Limb (tissue), 2 donors: ENCODE measurements around the gene FKBP14.
"Not testable (repeated sequence)": the region's sequence is repeated elsewhere in the genome, so short reads cannot be mapped to it uniquely, and the experiment has no call there.

ENCODE experiments used
- DNase-seq, 2 donors: peaks; one replicate each; pipeline ENCODE4 v3.0.0-alpha.2; 2016; ENCODE audit errors: extremely low spot score in 2 of 2

Gene FKBP14

DNA sequence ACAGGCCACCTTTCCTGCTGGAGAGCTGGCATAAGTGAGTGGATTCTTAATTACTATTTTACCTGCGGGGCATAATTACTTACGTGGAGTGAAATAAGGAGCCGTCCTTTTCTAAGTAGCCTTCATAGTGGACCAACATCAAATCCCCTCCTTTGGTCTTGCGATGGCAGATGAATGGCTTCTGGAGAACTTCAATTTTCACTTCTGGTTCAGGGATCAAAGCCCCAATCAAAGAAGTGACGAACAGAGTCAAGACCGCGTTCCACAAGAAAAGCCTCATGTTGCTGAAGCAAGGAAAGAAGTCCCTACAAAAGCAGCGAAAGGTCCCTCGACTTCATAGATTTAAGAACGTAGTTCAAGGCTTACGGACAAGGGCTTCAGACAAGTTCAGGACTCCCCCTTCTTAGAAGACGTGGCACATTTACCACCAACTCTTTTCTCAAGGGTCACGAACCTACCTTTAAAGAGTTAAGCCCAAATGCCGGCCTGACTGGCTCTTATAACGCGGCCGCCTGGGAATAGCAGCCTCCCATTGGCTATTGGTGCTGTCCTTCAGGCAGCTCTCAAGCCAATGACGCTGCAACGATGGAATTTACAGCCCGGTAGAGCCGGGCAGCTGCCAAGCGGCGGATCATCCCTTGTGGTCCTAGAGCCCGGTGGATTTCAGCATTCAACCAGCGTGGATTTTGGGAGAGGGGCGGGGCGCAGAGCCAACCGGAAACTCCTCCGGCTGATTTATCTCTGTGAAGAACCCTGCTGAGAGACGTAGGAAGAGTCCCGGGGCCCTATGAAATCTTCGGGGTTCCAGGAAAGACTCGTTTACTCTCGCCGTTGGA is at the start of gene FKBP14:
Gene FKBP14 (minus strand): TSS at position 474 of the 836 bp plus-strand sequence. CDS start 194 bp downstream, at position 280.
- DNase-seq = peak; percentile 96 to 99

DNA sequence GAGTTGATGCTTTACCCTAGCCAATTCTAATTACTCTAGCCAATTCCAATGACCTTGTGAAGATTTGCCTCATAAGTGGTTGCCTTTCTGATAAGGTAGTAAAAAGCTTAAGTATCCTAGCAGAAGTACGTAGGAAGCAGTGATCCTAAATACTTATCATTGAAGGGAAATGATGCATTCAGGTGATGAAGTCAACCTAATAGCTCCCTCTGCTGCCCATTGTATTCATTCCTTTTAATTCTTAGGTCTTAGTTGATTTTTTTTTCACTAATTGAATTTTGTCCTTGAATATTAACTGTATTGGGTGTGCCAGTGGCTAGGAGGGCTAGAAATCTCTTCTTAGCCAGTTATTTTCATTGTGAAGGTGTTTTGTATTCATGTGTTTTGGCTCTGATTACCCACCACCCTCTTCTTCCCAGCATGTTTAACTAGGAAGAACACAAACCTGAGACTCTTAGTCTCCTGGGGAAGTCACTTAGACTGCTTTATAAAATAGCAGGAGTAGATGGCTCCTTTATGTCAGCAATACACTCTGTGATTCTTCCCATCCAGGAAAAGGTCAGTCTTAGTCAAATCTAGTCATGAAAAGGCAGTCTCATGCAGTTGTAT is 48.0 kb upstream of the FKBP14 start:
- DNase-seq = peak in 1 of 2 donors; percentile 11

DNA sequence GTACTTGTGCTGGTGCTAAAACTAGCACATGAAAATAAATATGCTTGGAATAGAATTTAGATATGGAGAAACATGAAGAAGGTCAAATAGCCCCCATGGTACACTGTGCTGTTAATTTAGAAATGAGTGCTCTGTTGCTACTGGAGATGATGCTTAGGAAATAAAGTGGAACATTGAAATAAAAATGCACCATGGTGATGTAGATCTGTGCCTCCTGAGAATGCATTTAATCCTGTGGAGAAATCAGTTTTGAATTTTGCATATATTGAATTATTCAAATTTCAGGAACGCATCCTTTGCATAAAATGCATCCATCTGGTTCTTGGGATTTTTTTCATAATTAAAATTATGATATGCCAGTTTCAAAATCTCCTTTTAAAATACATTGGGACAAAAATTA is 46.2 kb upstream of the FKBP14 start:
- DNase-seq = no peak

- DNase-seq = no peak
Observed at GRCh38 chr7:30070052-30070451, 43.5 kb upstream of the FKBP14 start.

- DNase-seq = no peak
Observed at GRCh38 chr7:30069096-30069867, 42.8 kb upstream of the FKBP14 start.

DNA sequence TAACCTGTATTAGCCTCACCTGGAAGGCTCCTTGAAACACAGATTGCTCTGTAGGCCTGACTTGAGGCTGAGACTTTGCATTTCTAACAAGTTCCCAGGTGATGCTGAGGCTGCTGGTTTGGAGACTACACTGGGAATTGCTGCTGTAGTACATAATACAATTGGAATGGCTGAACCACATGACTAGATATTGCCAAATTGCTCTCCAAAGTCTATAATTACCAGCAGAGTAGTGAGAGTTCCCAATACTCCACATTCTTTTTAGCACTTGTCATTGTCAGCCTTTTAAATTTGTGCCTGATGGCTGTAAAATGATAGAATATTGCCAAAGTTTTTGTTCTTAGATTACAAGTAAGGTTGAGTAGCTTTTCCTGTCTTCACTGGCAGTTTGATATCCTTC is 41.6 kb upstream of the FKBP14 start:
- no peak for DNase-seq

DNA sequence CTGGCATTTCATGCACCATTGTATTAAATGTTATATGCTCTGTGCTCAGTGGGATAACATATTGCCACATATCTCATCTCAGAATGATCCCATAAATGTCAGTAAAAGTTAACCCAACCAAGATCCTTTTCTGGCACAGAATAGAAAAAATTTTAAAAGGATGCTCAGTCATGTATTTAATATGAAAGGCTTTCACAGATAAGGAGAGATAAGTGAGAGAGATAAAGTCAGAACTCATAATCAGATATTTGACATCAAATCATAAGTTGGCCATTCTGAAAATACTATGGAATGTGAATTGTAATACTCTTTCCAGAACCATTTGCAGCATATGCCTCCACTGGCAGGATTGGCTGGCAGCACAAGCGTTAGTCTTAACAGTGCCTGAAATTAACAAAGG is 40.2 kb upstream of the FKBP14 start:
- DNase-seq = no peak

DNA sequence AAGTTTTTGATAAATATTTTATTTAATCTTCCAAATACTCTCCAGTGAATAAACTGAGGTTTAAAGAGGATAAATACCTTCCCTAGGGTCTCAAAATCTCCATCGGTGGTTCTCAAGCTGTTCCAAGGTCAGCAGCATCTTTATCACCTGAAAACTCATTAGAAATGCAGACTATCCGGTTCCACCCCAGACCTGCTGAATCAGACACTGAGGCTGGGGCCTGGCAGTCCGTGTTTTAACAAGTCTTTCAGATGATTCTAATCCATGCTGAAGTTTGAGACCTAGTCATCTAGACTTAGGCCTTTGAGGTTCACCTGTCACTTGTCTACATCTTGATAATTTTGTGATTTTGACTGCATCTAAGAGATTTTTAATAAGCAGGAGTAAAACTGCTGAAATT is 39.2 kb upstream of the FKBP14 start:
- no peak for DNase-seq

DNA sequence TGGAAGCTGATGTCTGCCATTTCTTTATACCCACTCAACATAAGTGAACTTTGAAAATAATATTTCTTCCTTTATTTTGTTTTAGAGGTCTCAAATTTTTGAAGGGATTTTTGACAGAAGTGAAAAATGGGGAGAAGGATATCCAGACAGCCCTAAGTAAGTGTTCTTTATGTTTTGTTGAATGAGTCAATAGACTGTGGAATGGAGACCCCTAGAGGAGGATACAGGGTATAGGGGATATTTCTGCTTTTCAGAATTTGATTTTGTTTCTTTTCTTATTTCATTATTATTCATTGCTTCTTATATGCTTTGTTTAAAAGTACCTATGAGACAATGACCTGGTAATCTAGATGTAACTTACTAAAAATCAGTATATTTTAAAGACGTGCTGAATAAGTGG is 36.1 kb upstream of the FKBP14 start:
- DNase-seq = peak in 1 of 2 donors; percentile 73

DNA sequence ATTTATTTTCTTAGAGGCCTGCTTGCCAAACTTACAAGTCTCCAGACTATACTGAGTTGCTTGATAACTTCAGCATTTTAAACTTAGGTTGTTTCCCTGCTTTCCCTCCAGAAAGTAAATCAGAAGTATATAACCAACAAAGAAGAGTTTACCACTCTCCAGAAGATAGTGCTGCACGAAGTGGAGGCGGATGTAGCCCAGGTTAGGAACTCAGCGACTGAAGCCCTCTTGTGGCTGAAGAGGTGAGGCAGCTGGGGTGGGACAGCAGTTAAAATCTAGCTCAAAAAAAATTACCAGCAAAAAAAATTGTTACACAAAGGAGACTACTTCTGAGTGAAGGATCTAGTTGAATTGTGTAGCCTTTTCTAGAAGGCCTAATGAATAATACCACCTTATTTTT is 35.3 kb upstream of the FKBP14 start:
- not testable (repeated sequence) for DNase-seq

GRCh38 chr7:30057741-30058140 is 31.2 kb upstream of the FKBP14 start:
- DNase-seq = no peak

DNA sequence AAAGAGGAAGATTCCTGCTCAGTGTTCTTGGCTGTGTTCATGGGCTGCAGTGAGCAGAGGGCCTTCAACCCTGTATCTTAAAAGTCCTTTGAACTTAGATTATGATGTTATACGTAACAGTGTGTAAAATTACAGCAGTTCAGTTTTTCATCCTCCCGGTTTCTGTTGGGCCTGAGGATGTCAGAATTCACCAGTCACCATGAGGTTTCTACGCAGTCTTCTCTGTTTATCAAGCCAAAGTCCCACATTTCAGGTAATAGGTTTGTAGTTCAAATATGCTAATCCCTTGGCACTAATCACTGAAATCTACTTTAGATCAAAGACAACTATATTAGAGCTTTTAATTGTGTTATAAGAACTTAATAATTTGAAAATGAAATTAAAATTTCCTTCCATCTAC is 26.6 kb upstream of the FKBP14 start:
- no peak for DNase-seq

GRCh38 chr7:30049173-30049572 is 22.7 kb upstream of the FKBP14 start:
- no peak for DNase-seq

- no peak for DNase-seq
Observed at GRCh38 chr7:30048582-30048981, 22.1 kb upstream of the FKBP14 start.

DNA sequence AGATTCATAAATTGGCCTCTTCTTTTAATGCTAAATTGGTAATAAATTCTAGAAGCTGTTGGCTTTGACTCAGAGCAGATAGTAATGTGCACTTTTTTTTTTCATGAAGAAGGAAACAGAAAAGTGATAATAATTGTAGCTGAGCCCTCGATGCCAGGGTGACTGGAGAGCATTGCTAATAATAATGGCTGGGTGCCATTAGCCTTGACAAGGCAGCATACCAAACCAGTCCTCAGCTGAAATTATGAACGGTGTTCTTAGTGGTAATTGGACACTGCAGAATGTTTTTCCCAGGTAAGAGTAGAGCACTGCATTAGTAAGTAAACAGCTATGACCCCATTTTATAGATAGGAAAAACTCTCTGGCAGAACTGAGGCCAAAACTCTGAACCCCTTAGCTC is 20.6 kb upstream of the FKBP14 start:
- DNase-seq = no peak

DNA sequence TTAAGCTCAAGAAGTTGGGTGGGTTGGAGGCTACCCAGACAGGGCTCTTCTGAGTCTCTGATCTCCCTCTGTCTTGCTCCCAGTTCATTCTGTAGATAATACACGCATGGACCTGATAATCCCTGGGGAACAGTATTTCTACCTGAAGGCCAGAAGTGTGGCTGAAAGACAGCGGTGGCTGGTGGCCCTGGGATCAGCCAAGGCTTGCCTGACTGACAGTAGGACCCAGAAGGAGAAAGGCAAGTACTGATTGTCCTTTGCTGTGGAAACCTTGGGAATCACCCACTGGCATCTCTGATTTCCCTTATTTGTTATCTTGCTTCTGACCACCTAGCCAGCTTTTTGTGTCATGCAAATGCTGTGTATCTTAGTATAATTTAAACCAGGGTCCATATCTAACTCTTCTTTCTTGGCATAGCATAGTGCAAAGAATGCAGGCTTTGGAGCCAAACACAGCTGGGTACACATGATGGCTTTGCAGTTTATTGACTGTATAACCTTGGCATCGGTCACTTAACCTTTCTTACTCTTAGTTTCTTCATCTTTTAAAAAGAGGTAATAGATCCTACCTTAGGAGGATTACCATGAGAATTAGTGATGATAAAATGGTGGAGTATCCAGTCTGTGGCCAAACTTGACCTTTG is 19.7 kb upstream of the FKBP14 start:
- DNase-seq = no peak

DNA sequence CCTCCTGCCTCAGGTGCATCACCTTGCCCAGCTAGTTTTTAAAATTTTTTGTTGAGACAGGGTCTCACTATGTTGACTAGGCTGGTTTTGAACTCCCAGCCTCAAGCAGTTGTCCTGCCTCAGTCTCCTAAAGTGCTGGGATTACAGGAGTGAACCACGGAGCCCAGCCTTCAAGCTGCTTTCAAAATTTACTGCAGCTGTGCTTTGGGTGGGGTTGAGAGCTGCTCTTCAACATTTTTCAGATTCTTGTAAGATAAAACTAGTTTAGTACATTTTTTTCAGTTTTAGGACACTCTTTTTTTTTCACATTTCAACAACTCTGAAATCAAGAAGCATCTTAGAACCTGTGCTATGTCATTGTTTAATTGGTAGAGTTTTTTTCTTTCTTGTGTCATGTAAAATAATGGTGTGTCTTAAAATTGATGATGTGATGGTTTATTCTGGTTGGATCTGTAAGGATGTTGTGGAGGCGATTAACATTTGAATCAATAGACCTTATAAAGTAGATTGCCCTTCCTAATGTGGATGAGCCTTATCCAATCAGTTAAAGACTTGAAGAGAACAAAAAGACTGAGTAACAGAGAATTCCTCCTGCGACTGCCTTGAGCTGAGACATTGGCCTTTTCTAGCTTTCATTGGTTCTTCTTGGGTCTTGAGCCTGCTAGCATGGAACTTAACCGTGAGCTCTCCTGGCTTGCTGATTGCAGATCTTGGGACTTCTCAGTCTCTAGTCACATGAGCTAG is 15.2 kb upstream of the FKBP14 start:
- no peak for DNase-seq

- DNase-seq = no peak
Observed at GRCh38 chr7:30040938-30041337, 14.4 kb upstream of the FKBP14 start.

GRCh38 chr7:30038196-30038980 is 11.9 kb upstream of the FKBP14 start:
- no peak for DNase-seq

GRCh38 chr7:30036220-30036619 is 9.7 kb upstream of the FKBP14 start:
- DNase-seq = no peak
